HepG2 (cell line): ENCODE measurements around the gene NECTIN2. TPM values are rescaled to one million over a fixed set of nuclear protein-coding genes. Genes with fewer than 3 reads are reported as not detected.
A peak's percentile ranks its signal among the peaks of the same experiment; 100 is the strongest.

Experiments used
- AKAP8 ChIP-seq: sonication (generic); formaldehyde crosslinking; IDR thresholded peaks from 2 replicates; pipeline ENCODE4 v1.5.1; 2020; ENCODE audit warnings: mild to moderate bottlenecking, missing genetic modification reagents
- BCL6 ChIP-seq: IDR thresholded peaks from 2 replicates; pipeline ENCODE4 v1.6.1; 2016; ENCODE audit warnings: missing genetic modification reagents, missing compliant biosample characterization
- BORCS8-MEF2B ChIP-seq: sonication (generic); formaldehyde crosslinking; IDR thresholded peaks from 2 replicates; pipeline ENCODE4 v1.8.0; 2022; ENCODE audit warnings: mild to moderate bottlenecking, missing genetic modification reagents
- HIC2 ChIP-seq: sonication (generic); formaldehyde crosslinking; IDR thresholded peaks from 2 replicates; pipeline ENCODE4 v1.9.0; 2022; ENCODE audit warnings: low read depth, missing genetic modification reagents
- MIXL1 ChIP-seq: IDR thresholded peaks from 2 replicates; pipeline ENCODE4 v1.6.1; 2016
- PITX1 ChIP-seq: sonication (generic); formaldehyde crosslinking; IDR thresholded peaks from 2 replicates; pipeline ENCODE4 v1.5.1; 2020; ENCODE audit warnings: mild to moderate bottlenecking, missing genetic modification reagents
- RBFOX2 ChIP-seq: fragments of 200-400 bp; formaldehyde crosslinking; IDR thresholded peaks from 2 replicates; pipeline ENCODE4 v1.6.1; 2017; ENCODE audit warnings: low read depth, mild to moderate bottlenecking, low read length
- TCF7L2 ChIP-seq: IDR thresholded peaks from 2 replicates; pipeline ENCODE4 v1.6.1; 2011; ENCODE audit warnings: mild to moderate bottlenecking, low read depth, low read length, moderate library complexity
- TOPORS ChIP-seq: sonication (generic); formaldehyde crosslinking; IDR thresholded peaks from 2 replicates; pipeline ENCODE4 v1.8.0; 2023; ENCODE audit warnings: mild to moderate bottlenecking, missing genetic modification reagents
- TSC22D2 ChIP-seq: sonication (generic); formaldehyde crosslinking; IDR thresholded peaks from 2 replicates; pipeline ENCODE4 v1.5.1; 2020; ENCODE audit warnings: missing genetic modification reagents, mild to moderate bottlenecking, borderline replicate concordance
- ZBTB34 ChIP-seq: sonication (generic); formaldehyde crosslinking; IDR thresholded peaks from 2 replicates; pipeline ENCODE4 v1.8.0; 2022; ENCODE audit warnings: mild to moderate bottlenecking, missing genetic modification reagents
- ZFP90 ChIP-seq: sonication (generic); formaldehyde crosslinking; IDR thresholded peaks from 2 replicates; pipeline ENCODE4 v1.8.0; 2022; ENCODE audit warnings: missing genetic modification reagents, mild to moderate bottlenecking, inconsistent platforms, borderline replicate concordance
- ZHX1 ChIP-seq: sonication (generic); formaldehyde crosslinking; IDR thresholded peaks from 2 replicates; pipeline ENCODE4 v1.8.1; 2022; ENCODE audit warnings: low read depth, mild to moderate bottlenecking, missing genetic modification reagents
- ZNF121 ChIP-seq: sonication (generic); formaldehyde crosslinking; IDR thresholded peaks from 2 replicates; pipeline ENCODE4 v1.5.0; 2020; ENCODE audit warnings: mild to moderate bottlenecking, missing genetic modification reagents
- ZNF549 ChIP-seq: sonication (generic); formaldehyde crosslinking; IDR thresholded peaks from 2 replicates; pipeline ENCODE4 v1.5.0; 2020; ENCODE audit warnings: missing genetic modification reagents
- ZNF703 ChIP-seq: sonication (generic); formaldehyde crosslinking; IDR thresholded peaks from 2 replicates; pipeline ENCODE4 v1.5.1; 2020; ENCODE audit warnings: missing genetic modification reagents, mild to moderate bottlenecking, moderate library complexity, borderline replicate concordance
- polyA plus RNA-seq, 8 experiments: library from polyadenylated mRNA; depleted of rRNA in 3 of 8; stranded (reverse) in 7 of 8; unstranded in 1 of 8; fragments of >200 nt; fragmentation: Illumina TruSeq in 4 of 8; extraction: Trizol in 4 of 8; gene quantifications; 2 replicates each; pipeline versions ENCODE4 v1.2.1 to v1.2.3, GENCODE V29; 2011 to 2016; ENCODE audit warnings: low read depth in 4 of 8, missing spikeins in 1 of 8, mixed read lengths in 1 of 8; ENCODE audit not compliant: insufficient read depth in 1 of 8
- total RNA-seq, 5 experiments: library from RNA; depleted of rRNA; stranded (reverse); fragments of >200 nt; fragmentation: Illumina TruSeq; extraction: Trizol; gene quantifications; 2 replicates each; pipeline ENCODE4 v1.2.3, GENCODE V29; 2016; ENCODE audit warnings: low read depth in 1 of 5
- TF ChIP-seq, protein P1 (sequence below): sonication (generic); formaldehyde crosslinking; IDR thresholded peaks from 2 replicates; pipeline ENCODE4 v1.4.0; 2020; ENCODE audit warnings: mild to moderate bottlenecking, missing genetic modification reagents
- TF ChIP-seq, protein P2 (sequence below): sonication (generic); formaldehyde crosslinking; IDR thresholded peaks from 2 replicates; pipeline ENCODE4 v1.5.1; 2020; ENCODE audit warnings: missing genetic modification reagents, mild to moderate bottlenecking, borderline replicate concordance
- TF ChIP-seq, protein P3 (sequence below): sonication (generic); formaldehyde crosslinking; IDR thresholded peaks from 2 replicates; pipeline ENCODE4 v1.8.0; 2022; ENCODE audit warnings: missing genetic modification reagents, low read depth, mild to moderate bottlenecking, borderline replicate concordance
- TF ChIP-seq, protein P4 (sequence below): sonication (generic); formaldehyde crosslinking; IDR thresholded peaks from 2 replicates; pipeline ENCODE4 v1.5.0; 2020; ENCODE audit warnings: missing genetic modification reagents

NECTIN2 gene
- total and polyA plus RNA-seq, 2 of the 13 experiments (the other 11 are each of a cell fraction or from before 2014, with no cell fraction given): 75.4 to 114 TPM

DNA sequence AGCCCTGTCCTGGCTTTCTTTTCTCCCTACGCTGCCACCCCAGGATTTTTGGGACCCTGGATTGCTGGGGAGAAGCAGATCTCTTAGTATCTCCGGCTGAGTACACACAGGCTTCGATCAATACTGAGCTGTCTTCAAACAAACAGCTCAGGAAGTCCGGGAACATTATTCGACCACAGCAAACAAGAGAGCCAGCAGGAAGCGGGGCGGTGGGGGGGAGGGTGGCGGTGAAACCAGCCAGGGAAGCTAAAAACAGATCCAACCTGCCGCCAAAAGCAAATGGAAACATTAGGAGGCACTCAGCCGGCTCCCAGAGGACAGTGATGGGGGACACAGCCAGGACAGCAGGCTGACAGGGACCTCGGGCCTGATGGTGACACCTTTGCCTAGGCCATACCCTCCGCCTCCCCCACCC is 49.4 kb upstream of the NECTIN2 start (continued):
- TF ChIP-seq, protein P1, sequence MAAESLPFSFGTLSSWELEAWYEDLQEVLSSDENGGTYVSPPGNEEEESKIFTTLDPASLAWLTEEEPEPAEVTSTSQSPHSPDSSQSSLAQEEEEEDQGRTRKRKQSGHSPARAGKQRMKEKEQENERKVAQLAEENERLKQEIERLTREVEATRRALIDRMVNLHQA (CRISPR knock-in tag): no peak
- no peak; the same call in 1 of the 2 replicates for TF ChIP-seq AKAP8
- TF ChIP-seq ZNF703 (CRISPR knock-in tag): no peak
- TF ChIP-seq HIC2 (CRISPR knock-in tag): peak; percentile 55; the same call in 1 of the 2 replicates
- no peak for TF ChIP-seq ZNF121 (CRISPR knock-in tag)
- peak; percentile 86 for TF ChIP-seq MIXL1 (CRISPR knock-in tag)
- peak; percentile 72 for TF ChIP-seq BCL6 (CRISPR knock-in tag)
- TF ChIP-seq, protein P2, sequence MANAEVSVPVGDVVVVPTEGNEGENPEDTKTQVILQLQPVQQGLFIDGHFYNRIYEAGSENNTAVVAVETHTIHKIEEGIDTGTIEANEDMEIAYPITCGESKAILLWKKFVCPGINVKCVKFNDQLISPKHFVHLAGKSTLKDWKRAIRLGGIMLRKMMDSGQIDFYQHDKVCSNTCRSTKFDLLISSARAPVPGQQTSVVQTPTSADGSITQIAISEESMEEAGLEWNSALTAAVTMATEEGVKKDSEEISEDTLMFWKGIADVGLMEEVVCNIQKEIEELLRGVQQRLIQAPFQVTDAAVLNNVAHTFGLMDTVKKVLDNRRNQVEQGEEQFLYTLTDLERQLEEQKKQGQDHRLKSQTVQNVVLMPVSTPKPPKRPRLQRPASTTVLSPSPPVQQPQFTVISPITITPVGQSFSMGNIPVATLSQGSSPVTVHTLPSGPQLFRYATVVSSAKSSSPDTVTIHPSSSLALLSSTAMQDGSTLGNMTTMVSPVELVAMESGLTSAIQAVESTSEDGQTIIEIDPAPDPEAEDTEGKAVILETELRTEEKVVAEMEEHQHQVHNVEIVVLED: no peak; the same call in 1 of the 2 replicates
- TF ChIP-seq TCF7L2: no peak
- no peak for TF ChIP-seq BORCS8-MEF2B (CRISPR knock-in tag)
- TF ChIP-seq RBFOX2: no peak
- TF ChIP-seq ZFP90 (CRISPR knock-in tag): no peak
- no peak for TF ChIP-seq ZNF549 (CRISPR knock-in tag)
- no peak for TF ChIP-seq ZHX1 (CRISPR knock-in tag)
- TF ChIP-seq ZBTB34 (CRISPR knock-in tag): peak; percentile 59; the same call in 1 of the 2 replicates
- TF ChIP-seq TOPORS (CRISPR knock-in tag): no peak
- peak; percentile 70 for TF ChIP-seq PITX1 (CRISPR knock-in tag)
- TF ChIP-seq TSC22D2 (CRISPR knock-in tag): no peak
- TF ChIP-seq, protein P3, sequence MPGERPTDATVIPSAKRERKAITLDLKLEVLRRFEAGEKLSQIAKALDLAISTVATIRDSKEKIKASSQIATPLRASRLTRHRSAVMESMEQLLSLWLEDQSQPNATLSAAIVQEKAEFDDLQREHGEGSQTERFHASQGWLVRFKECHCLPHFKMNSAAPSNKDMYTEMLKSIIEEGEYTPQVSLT: no peak
- TF ChIP-seq, protein P4, sequence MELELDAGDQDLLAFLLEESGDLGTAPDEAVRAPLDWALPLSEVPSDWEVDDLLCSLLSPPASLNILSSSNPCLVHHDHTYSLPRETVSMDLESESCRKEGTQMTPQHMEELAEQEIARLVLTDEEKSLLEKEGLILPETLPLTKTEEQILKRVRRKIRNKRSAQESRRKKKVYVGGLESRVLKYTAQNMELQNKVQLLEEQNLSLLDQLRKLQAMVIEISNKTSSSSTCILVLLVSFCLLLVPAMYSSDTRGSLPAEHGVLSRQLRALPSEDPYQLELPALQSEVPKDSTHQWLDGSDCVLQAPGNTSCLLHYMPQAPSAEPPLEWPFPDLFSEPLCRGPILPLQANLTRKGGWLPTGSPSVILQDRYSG (CRISPR knock-in tag): no peak
